Endothelial cell of umbilical vein (primary cell): ENCODE data around the gene CLDN9. TPM values are rescaled to one million over a fixed set of nuclear protein-coding genes. Genes with fewer than 3 reads are reported as not detected.

Experiments used
- BruUV-seq: library from RNA; stranded (reverse); fragments of 400-500 nt; replicated peaks from 2 replicates; lab custom pipeline; 2021; lab: Mats Ljungman, UMichigan
- CTCF ChIA-PET: fragments of 300-600, 350-600 bp; sonication (Branson Sonifier 250); formaldehyde crosslinking; loops from one replicate; lab custom pipeline; 2021; ENCODE audit warnings: antibody characterized with exemption, inconsistent platforms; lab: Charles Lee
- POLR2A ChIA-PET: fragments of 300-600, 350-600 bp; sonication (Branson Sonifier 250); formaldehyde crosslinking; loops from one replicate; lab custom pipeline; 2021; ENCODE audit warnings: antibody characterized with exemption, inconsistent platforms; lab: Charles Lee
- DNase-seq: peaks from one replicate; pipeline ENCODE4 v3.0.0-alpha.2; 2011; ENCODE audit warnings: low read depth, low spot score
- FAIRE-seq: peaks from 2 replicates; lab custom pipeline; 2011; peaks lifted over from hg19 to GRCh38; lab: Jason Lieb, UNC
- H2AFZ ChIP-seq: 2 replicates; pipeline ENCODE4 v1.6.0; 2012; ENCODE audit warnings: low read depth, low read length, control low read depth, inconsistent platforms
- H3K27ac ChIP-seq: 2 replicates; pipeline ENCODE4 v1.5.1; 2011; ENCODE audit warnings: low read depth, mild to moderate bottlenecking, control low read depth, low read length, moderate library complexity; ENCODE audit not compliant: insufficient read depth
- H3K27me3 ChIP-seq, 2 experiments: 2 replicates each; pipeline versions ENCODE4 v1.6.0 to v1.6.1; 2011; ENCODE audit warnings: low read length in 2 of 2, mixed read lengths in 1 of 2; ENCODE audit not compliant: control insufficient read depth in 2 of 2, insufficient read depth in 2 of 2
- H3K36me3 ChIP-seq, 2 experiments: 2 replicates in 1 of 2; 3 replicates in 1 of 2; pipeline ENCODE4 v1.5.1; 2011; ENCODE audit warnings: low read length in 2 of 2, mild to moderate bottlenecking in 1 of 2, moderate library complexity in 1 of 2; ENCODE audit not compliant: control insufficient read depth in 2 of 2, insufficient read depth in 2 of 2; ENCODE audit errors: extremely low read depth in 1 of 2
- H3K4me1 ChIP-seq: 3 replicates; pipeline ENCODE4 v1.5.1; 2011; ENCODE audit warnings: mild to moderate bottlenecking, low read length; ENCODE audit not compliant: control insufficient read depth, insufficient read depth; ENCODE audit errors: extremely low read depth
- H3K4me2 ChIP-seq: 2 replicates; pipeline ENCODE4 v1.6.1; 2011; ENCODE audit warnings: low read length, control low read depth, mixed read lengths; ENCODE audit not compliant: insufficient read depth
- H3K4me3 ChIP-seq, 3 experiments: fragments of 200-600 bp in 1 of 3; sonication (generic), shearing (Covaris generic) in 1 of 3; replicated peaks in 1 of 3; 2 replicates each; pipeline ENCODE4 v1.5.1; 2011 to 2016; ENCODE audit warnings: control low read depth in 3 of 3, low read length in 3 of 3, mild to moderate bottlenecking in 2 of 3, inconsistent platforms in 1 of 3, low read depth in 1 of 3, moderate library complexity in 1 of 3; ENCODE audit not compliant: insufficient read depth in 1 of 3
- H3K79me2 ChIP-seq: 2 replicates; pipeline ENCODE4 v1.6.0; 2012; ENCODE audit warnings: low read length, inconsistent platforms; ENCODE audit not compliant: control insufficient read depth, insufficient read depth
- H3K9ac ChIP-seq: replicated peaks from 2 replicates; pipeline ENCODE3; 2011; ENCODE audit warnings: low read length, control low read depth; ENCODE audit not compliant: insufficient read depth; ENCODE audit errors: extremely low read depth
- H3K9me1 ChIP-seq: replicated peaks from 3 replicates; pipeline ENCODE4 v1.6.0; 2011; ENCODE audit warnings: mild to moderate bottlenecking, low read length; ENCODE audit not compliant: control insufficient read depth, insufficient read depth; ENCODE audit errors: extremely low read depth
- H3K9me3 ChIP-seq: replicated peaks from 2 replicates; pipeline ENCODE4 v1.5.1; 2012; ENCODE audit warnings: low read length, inconsistent platforms; ENCODE audit not compliant: control insufficient read depth, insufficient read depth
- H4K20me1 ChIP-seq: replicated peaks from 2 replicates; pipeline ENCODE3; 2011; ENCODE audit warnings: mild to moderate bottlenecking, low read length; ENCODE audit not compliant: control insufficient read depth, insufficient read depth; ENCODE audit errors: extremely low read depth
- CTCF ChIP-seq, 2 donors: IDR thresholded peaks; 1 replicate in 1 of 2; 2 replicates in 1 of 2; pipeline ENCODE4 v1.5.1; 2011; ENCODE audit warnings: low read length in 2 of 2, mild to moderate bottlenecking in 2 of 2, moderate library complexity in 2 of 2, control low read depth in 1 of 2, inconsistent platforms in 1 of 2, low read depth in 1 of 2; ENCODE audit not compliant: insufficient read depth in 1 of 2; ENCODE audit errors: extremely low read depth in 1 of 2
- EZH2 ChIP-seq: IDR thresholded peaks from 2 replicates; pipeline ENCODE4 v1.6.1; 2012; ENCODE audit warnings: borderline replicate concordance, low read depth, mild to moderate bottlenecking, moderate library complexity, low read length, inconsistent platforms; ENCODE audit not compliant: severe bottlenecking
- FOS ChIP-seq: IDR thresholded peaks from 2 replicates; pipeline ENCODE4 v1.6.1; 2011; ENCODE audit warnings: mild to moderate bottlenecking, low read length, moderate library complexity, borderline replicate concordance; ENCODE audit not compliant: insufficient read depth
- GATA2 ChIP-seq: IDR thresholded peaks from 2 replicates; pipeline ENCODE4 v1.7.0; 2011; ENCODE audit warnings: low read depth, mild to moderate bottlenecking, moderate library complexity, mixed read lengths, low read length; ENCODE audit not compliant: insufficient read length, insufficient read depth
- JUN ChIP-seq: IDR thresholded peaks from 2 replicates; pipeline ENCODE4 v1.6.1; 2011; ENCODE audit warnings: borderline replicate concordance, low read depth; ENCODE audit not compliant: insufficient read length, insufficient read depth
- MAX ChIP-seq: IDR thresholded peaks from 2 replicates; pipeline ENCODE4 v1.6.1; 2011; ENCODE audit not compliant: insufficient read depth, insufficient read length
- MYC ChIP-seq: IDR thresholded peaks from one replicate; pipeline ENCODE4 v1.6.1; 2011; ENCODE audit warnings: mild to moderate bottlenecking, low read depth, low read length
- POLR2A ChIP-seq: IDR thresholded peaks from 2 replicates; pipeline ENCODE4 v1.6.1; 2012; ENCODE audit warnings: low read depth, mild to moderate bottlenecking, control low read depth, low read length
- POLR2AphosphoS5 ChIP-seq: IDR thresholded peaks from 2 replicates; pipeline ENCODE4 v1.6.1; 2012; ENCODE audit warnings: low read depth, mild to moderate bottlenecking, control low read depth, low read length, moderate library complexity; ENCODE audit not compliant: insufficient read depth
- dilution Hi-C: fragments of 300-500 bp; cut with MboI; formaldehyde crosslinking; loops from one replicate; pipeline ENCODE4 v1.15.0; 2019; ENCODE audit warnings: low sequenced_read_pairs; ENCODE audit not compliant: extremely low pct_ligation_motif_present
- intact Hi-C: fragments of 100-400 bp; cut with micrococcal nuclease; formaldehyde crosslinking; loops from one replicate; pipeline ENCODE4 v1.10.0; 2022
- polyA plus RNA-seq, 4 experiments: library from polyadenylated mRNA; depleted of rRNA in 3 of 4; stranded (reverse) in 3 of 4; unstranded in 1 of 4; fragments of >200 nt; gene quantifications; 2 replicates each; pipeline versions ENCODE4 v1.2.1 to v1.2.3, GENCODE V29; 2011 to 2012; ENCODE audit warnings: missing spikeins in 1 of 4
- total RNA-seq: library from RNA; stranded (reverse); gene quantifications from 2 replicates; pipeline ENCODE4 v1.2.3, GENCODE V29; 2021

The CLDN9 gene
- total and polyA plus RNA-seq, 2 donors (not counting 3 experiments of a cell fraction or from before 2014, with no cell fraction given): 0.06 TPM; not detected in 1

- Histone ChIP-seq H2AFZ (no peak overlapping the region), H3K9me3 (no peaks in the 10 kb centered on the region), H3K27me3 (peaks cover 58% of the 10 kb centered on the region in 2 experiments), H4K20me1 (no peaks in the 10 kb centered on the region), H3K9ac (no peak overlapping the region), H3K4me1 (no peaks in the 10 kb centered on the region), H3K36me3 (no peaks in the 10 kb centered on the region), H3K9me1 (no peaks in the 10 kb centered on the region), H3K4me2 (no peak overlapping the region), H3K27ac (no peak overlapping the region), H3K79me2 (no peaks in the 10 kb centered on the region), H3K4me3 (no peak overlapping the region)
- dilution Hi-C loops (no loop called here), intact Hi-C loops (no loop called here)
- CTCF ChIA-PET: interaction anchor here (0.7 to 8.8 kb wide), 4 partner anchors 9 to 93 kb away, joined by 3 to 200 read pairs (median 71); partner anchors contain the start of gene MMP25
- DNase-seq (no peak), FAIRE-seq (no peak)
- TF ChIP-seq MAX (no peak), MYC (no peak), EZH2 (no peak), CTCF (IDR thresholded peaks at IDR 0.05; ENCODE audit: extremely low read depth in 1 of 2, insufficient read depth in 1 of 2, low read depth in 1 of 2, low read length in 2 of 2) (no peak), JUN (no peak), FOS (no peak), POLR2A (no peak), POLR2AphosphoS5 (no peak), GATA2 (no peak)
- no TSS peak for BruUV-seq
- POLR2A ChIA-PET: no interaction called here
These were observed 22.7 kb downstream of the CLDN9 start for GRCh38 chr16:3035289-3035971.
